AG09319 (cell line): Measurements from ENCODE around the gene GPR50.

Experiments
- DNase-seq: peaks from one replicate; pipeline ENCODE4 v3.0.0-alpha.2; 2010; ENCODE audit warnings: low read depth; ENCODE audit errors: extremely low read depth
- CTCF ChIP-seq: IDR thresholded peaks from 2 replicates; pipeline ENCODE4 v1.5.1; 2011; ENCODE audit warnings: low read depth, mild to moderate bottlenecking, inconsistent platforms, low read length, moderate library complexity

Gene GPR50

GRCh38 chrX:151226941-151227340, 50.6 kb downstream of the GPR50 start:
- no peak for TF ChIP-seq CTCF
- DNase-seq: no peak

- DNase-seq: no peak
- TF ChIP-seq CTCF: no peak
Measured at GRCh38 chrX:151227627-151228026, 51.2 kb downstream of the GPR50 start.

GRCh38 chrX:151228935-151229334, 52.6 kb downstream of the GPR50 start:
- DNase-seq: no peak
- TF ChIP-seq CTCF: no peak
